ENCODE measurements around the gene SEMA6C.

The SEMA6C gene

DNA sequence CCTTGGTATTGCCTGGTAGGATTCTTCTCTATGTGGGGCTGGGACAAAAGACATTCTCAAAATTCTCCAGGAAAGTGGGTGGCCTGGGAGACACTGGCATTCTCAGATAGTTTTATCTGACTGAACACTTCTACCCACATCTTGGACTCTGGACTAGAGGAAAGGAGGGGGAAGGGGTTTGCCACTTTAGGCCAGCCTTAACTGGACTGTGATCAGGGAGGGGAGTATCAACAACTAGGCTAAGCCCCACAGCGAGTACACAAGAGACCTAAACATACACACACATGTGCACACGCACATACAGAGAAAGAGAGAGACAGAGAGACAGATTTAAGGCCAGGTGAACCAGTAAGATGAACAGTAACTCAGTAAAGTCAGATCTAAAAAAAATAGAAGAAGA, 1.2 kb upstream of the SEMA6C start:
- no peak overlapping the region for H3K4me3 ChIP-seq (ENCODE audit: low read depth, low read length)
- H3K27ac ChIP-seq (ENCODE audit: extremely low read depth, low read depth, low read length) = no peak overlapping the region
- peaks cover 3% of the 10 kb centered on the region; the same call in 1 of the 2 replicates for H3K4me1 ChIP-seq (ENCODE audit: control insufficient read depth, insufficient read depth, low read length)
- H3K36me3 ChIP-seq (ENCODE audit: control insufficient read depth in 2 of 2, insufficient read depth in 1 of 2, low read length in 2 of 2) = no peaks in the 10 kb centered on the region
- H3K9me3 ChIP-seq (ENCODE audit: control insufficient read depth, insufficient read depth, low read depth, low read length) = no peaks in the 10 kb centered on the region
- TF ChIP-seq, protein P1, sequence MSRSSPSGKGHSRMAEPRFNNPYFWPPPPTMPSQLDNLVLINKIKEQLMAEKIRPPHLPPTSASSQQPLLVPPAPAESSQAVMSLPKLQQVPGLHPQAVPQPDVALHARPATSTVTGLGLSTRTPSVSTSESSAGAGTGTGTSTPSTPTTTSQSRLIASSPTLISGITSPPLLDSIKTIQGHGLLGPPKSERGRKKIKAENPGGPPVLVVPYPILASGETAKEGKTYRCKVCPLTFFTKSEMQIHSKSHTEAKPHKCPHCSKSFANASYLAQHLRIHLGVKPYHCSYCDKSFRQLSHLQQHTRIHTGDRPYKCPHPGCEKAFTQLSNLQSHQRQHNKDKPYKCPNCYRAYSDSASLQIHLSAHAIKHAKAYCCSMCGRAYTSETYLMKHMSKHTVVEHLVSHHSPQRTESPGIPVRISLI (tag by site-specific recombination; IDR thresholded peaks at IDR 0.05) = no peak
- no peak for TF ChIP-seq ZNF670 (tag by site-specific recombination; IDR thresholded peaks at IDR 0.05; ENCODE audit: low read depth)
- no peak for TF ChIP-seq ZNF423 (tag by site-specific recombination; IDR thresholded peaks at IDR 0.05)
- no peak for TF ChIP-seq SCRT2 (tag by site-specific recombination; IDR thresholded peaks at IDR 0.05)
- TF ChIP-seq ZNF473 (tag by site-specific recombination; IDR thresholded peaks at IDR 0.05) = no peak
- no peak for TF ChIP-seq ZNF654 (tag by site-specific recombination; IDR thresholded peaks at IDR 0.05; ENCODE audit: low read depth)
- TF ChIP-seq ZNF776 (tag by site-specific recombination; IDR thresholded peaks at IDR 0.05; ENCODE audit: borderline replicate concordance) = no peak
- TF ChIP-seq MYNN (tag by site-specific recombination; IDR thresholded peaks at IDR 0.05; ENCODE audit: borderline replicate concordance) = no peak
- no peak for TF ChIP-seq GFI1B (tag by site-specific recombination; IDR thresholded peaks at IDR 0.05)
- ChIA-PET POLR2A (no interaction called here), CTCF (interaction anchor here (1.2 kb wide), 1 partner anchor 9 kb away, joined by 6 read pairs; the partner anchor contains the start of gene TNFAIP8L2)

DNA sequence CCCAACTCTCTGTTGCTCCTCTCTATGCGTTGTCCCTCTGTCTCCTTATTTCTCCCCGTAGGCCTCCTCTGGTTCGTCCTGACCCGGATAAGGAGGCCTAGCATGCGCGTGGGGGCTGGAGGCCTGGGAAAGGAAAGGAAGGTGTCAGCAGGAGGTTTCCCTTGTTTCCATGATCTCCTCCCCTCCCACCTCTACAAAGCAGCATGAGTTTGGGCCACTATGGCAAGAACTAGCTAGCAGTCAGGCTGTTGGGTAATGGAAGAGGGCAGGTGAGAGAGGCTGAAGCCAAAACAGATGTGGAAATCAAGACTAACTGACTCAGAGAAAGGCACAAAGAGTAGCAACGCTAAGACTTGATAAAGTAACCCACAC, 687 bp upstream of the SEMA6C start:
- TF ChIP-seq ZNF366 (tag by site-specific recombination; conservative IDR thresholded peaks at IDR 0.05) (peak; percentile 10; the same call in 1 of the 2 replicates), ZNF501 (tag by site-specific recombination; IDR thresholded peaks at IDR 0.05) (no peak), ZIC2 (tag by site-specific recombination; IDR thresholded peaks at IDR 0.05) (peak; percentile 71), ZFHX2 (tag by site-specific recombination; conservative IDR thresholded peaks at IDR 0.05) (peak; percentile 43; the same call in 1 of the 2 replicates), ZNF654 (tag by site-specific recombination; IDR thresholded peaks at IDR 0.05; ENCODE audit: low read depth) (no peak), ZNF2 (tag by site-specific recombination; IDR thresholded peaks at IDR 0.05) (0 out of 2 replicates have a peak, but pooled peaks have one; percentile 5), IKZF3 (tag by site-specific recombination; IDR thresholded peaks at IDR 0.05) (0 out of 2 replicates have a peak, but pooled peaks have one; percentile 8), ZNF549 (tag by site-specific recombination; IDR thresholded peaks at IDR 0.05) (no peak), WT1 (tag by site-specific recombination; IDR thresholded peaks at IDR 0.05) (peak; percentile 49; the same call in 1 of the 2 replicates), ZFP69B (tag by site-specific recombination; IDR thresholded peaks at IDR 0.05) (no peak), KLF7 (tag by site-specific recombination; IDR thresholded peaks at IDR 0.05; ENCODE audit: borderline replicate concordance) (no peak)
- TF ChIP-seq, protein P2, sequence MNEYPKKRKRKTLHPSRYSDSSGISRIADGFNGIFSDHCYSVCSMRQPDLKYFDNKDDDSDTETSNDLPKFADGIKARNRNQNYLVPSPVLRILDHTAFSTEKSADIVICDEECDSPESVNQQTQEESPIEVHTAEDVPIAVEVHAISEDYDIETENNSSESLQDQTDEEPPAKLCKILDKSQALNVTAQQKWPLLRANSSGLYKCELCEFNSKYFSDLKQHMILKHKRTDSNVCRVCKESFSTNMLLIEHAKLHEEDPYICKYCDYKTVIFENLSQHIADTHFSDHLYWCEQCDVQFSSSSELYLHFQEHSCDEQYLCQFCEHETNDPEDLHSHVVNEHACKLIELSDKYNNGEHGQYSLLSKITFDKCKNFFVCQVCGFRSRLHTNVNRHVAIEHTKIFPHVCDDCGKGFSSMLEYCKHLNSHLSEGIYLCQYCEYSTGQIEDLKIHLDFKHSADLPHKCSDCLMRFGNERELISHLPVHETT (tag by site-specific recombination; IDR thresholded peaks at IDR 0.05) = no peak
- Histone ChIP-seq H3K9me3 (ENCODE audit: control insufficient read depth, insufficient read depth, low read depth, low read length) (no peaks in the 10 kb centered on the region), H3K4me1 (ENCODE audit: control insufficient read depth, insufficient read depth, low read length) (peaks cover 3% of the 10 kb centered on the region; the same call in 1 of the 2 replicates), H3K36me3 (ENCODE audit: control insufficient read depth in 2 of 2, insufficient read depth in 1 of 2, low read length in 2 of 2) (peaks cover 0 to 5% of the 10 kb centered on the region in 2 experiments; a peak in 1 of 3 replicates), H3K27ac (ENCODE audit: extremely low read depth, low read depth, low read length) (no peak overlapping the region; the same call in 1 of the 2 replicates), H3K4me3 (ENCODE audit: low read depth, low read length) (peak overlapping the region; percentile 19; the same call in 1 of the 2 replicates)
- ChIA-PET CTCF (interaction anchor here (1.6 kb wide), 1 partner anchor 47 kb away, joined by 7 read pairs; no protein-coding TSS in a partner anchor), POLR2A (no interaction called here)

DNA sequence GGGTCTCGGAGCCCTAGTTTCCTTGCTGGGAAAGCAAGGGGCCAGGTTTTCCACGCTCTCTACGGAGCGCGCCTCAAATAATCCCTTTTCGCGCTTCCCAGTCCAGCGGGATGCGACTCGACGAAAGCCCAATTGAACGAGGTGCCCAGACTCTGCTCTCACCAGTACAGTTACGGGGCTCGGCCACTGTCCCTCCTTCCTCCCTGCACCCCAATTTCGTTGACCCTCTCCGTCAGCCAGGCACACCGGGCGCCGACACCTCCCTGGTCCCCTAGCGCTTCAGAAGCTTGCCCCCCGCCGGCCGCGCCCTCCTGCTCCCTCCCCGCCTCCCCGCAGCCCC, 389 bp downstream of the SEMA6C start:
- peak overlapping the region; percentile 65 for H3K4me3 ChIP-seq (ENCODE audit: low read depth, low read length)
- TF ChIP-seq BCL11B (tag by site-specific recombination; IDR thresholded peaks at IDR 0.05; ENCODE audit: low read depth) (no peak), ZBTB1 (tag by site-specific recombination; IDR thresholded peaks at IDR 0.05) (no peak), ZBTB48 (tag by site-specific recombination; IDR thresholded peaks at IDR 0.05) (0 out of 2 replicates have a peak, but pooled peaks have one; percentile 36), ZNF555 (tag by site-specific recombination; conservative IDR thresholded peaks at IDR 0.05) (no peak), ZNF514 (tag by site-specific recombination; IDR thresholded peaks at IDR 0.05) (no peak)
- TF ChIP-seq, protein P3, sequence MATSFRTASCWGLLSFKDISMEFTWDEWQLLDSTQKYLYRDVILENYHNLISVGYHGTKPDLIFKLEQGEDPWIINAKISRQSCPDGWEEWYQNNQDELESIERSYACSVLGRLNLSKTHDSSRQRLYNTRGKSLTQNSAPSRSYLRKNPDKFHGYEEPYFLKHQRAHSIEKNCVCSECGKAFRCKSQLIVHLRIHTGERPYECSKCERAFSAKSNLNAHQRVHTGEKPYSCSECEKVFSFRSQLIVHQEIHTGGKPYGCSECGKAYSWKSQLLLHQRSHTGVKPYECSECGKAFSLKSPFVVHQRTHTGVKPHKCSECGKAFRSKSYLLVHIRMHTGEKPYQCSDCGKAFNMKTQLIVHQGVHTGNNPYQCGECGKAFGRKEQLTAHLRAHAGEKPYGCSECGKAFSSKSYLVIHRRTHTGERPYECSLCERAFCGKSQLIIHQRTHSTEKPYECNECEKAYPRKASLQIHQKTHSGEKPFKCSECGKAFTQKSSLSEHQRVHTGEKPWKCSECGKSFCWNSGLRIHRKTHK (tag by site-specific recombination; IDR thresholded peaks at IDR 0.05) = no peak
- ChIA-PET POLR2A (no interaction called here), CTCF (interaction anchor here (1.6 kb wide), 1 partner anchor 46 kb away, joined by 7 read pairs; no protein-coding TSS in a partner anchor)
- H3K9me3 ChIP-seq (ENCODE audit: control insufficient read depth, insufficient read depth, low read depth, low read length) = no peaks in the 10 kb centered on the region
- H3K36me3 ChIP-seq (ENCODE audit: control insufficient read depth in 2 of 2, insufficient read depth in 1 of 2, low read length in 2 of 2) = peaks cover 0 to 5% of the 10 kb centered on the region in 2 experiments; a peak in 1 of 3 replicates
- H3K27ac ChIP-seq (ENCODE audit: extremely low read depth, low read depth, low read length) = no peak overlapping the region
- peaks cover 3% of the 10 kb centered on the region; the same call in 1 of the 2 replicates for H3K4me1 ChIP-seq (ENCODE audit: control insufficient read depth, insufficient read depth, low read length)
